ENCODE data around the gene MAN1A1. TPM values are rescaled to one million over a fixed set of nuclear protein-coding genes. Genes with fewer than 3 reads are reported as not detected.

The MAN1A1 gene
- total RNA-seq, 6 experiments from 2014 or later, result 109 to 191 (median 139) TPM

- peaks cover 0 to 48% (median 11%) of the 10 kb centered on the region in 4 donors for H3K36me3 ChIP-seq
- peak in 2 of 4 donors; percentile 17 for ATAC-seq
- TF ChIP-seq CTCF (IDR thresholded peaks at IDR 0.05) (no peak), POLR2A (IDR thresholded peaks at IDR 0.05) (no peak)
Measured at GRCh38 chr6:119196715-119197114, 152.8 kb downstream of the MAN1A1 start.

GRCh38 chr6:119195848-119196247 lies 153.7 kb downstream of the MAN1A1 start:
- ATAC-seq, result no peak
- TF ChIP-seq CTCF (IDR thresholded peaks at IDR 0.05), result no peak
- no peak for TF ChIP-seq POLR2A (IDR thresholded peaks at IDR 0.05)
- Histone ChIP-seq H3K4me1 (no peaks in the 10 kb centered on the region), H3K9me3 (no peaks in the 10 kb centered on the region), H3K36me3 (peaks cover 0 to 52% (median 15%) of the 10 kb centered on the region in 4 donors), H3K4me3 (no peak overlapping the region), H3K27ac (no peak overlapping the region), H3K27me3 (no peaks in the 10 kb centered on the region)
- no peak for DNase-seq
- intact Hi-C loops (cut with DNase I), result no loop called here
- WGBS (ENCODE audit: insufficient coverage, low coverage, low lambda C conversion rate, missing lambda C conversion rate), result 78% methylated on average over 5 of the region's 5 CpGs

More at GRCh38 chr6:119196715-119197114, 152.8 kb downstream of the MAN1A1 start:
- intact Hi-C loops (cut with DNase I), result no loop called here
- H3K9me3 ChIP-seq, result no peaks in the 10 kb centered on the region
- H3K4me1 ChIP-seq, result no peaks in the 10 kb centered on the region
- no peak overlapping the region for H3K4me3 ChIP-seq
- no peak for DNase-seq
- no peaks in the 10 kb centered on the region for H3K27me3 ChIP-seq
- WGBS (ENCODE audit: insufficient coverage, low coverage, low lambda C conversion rate, missing lambda C conversion rate), result 80% methylated on average over 4 of the region's 4 CpGs
- no peak overlapping the region for H3K27ac ChIP-seq

- Histone ChIP-seq H3K4me1 (no peaks in the 10 kb centered on the region), H3K27me3 (no peaks in the 10 kb centered on the region), H3K27ac (no peak overlapping the region), H3K36me3 (peaks cover 0 to 49% (median 15%) of the 10 kb centered on the region in 4 donors), H3K4me3 (no peak overlapping the region), H3K9me3 (no peaks in the 10 kb centered on the region)
- TF ChIP-seq POLR2A (IDR thresholded peaks at IDR 0.05), result no peak
- no peak for TF ChIP-seq CTCF (IDR thresholded peaks at IDR 0.05)
- DNase-seq, result no peak
- ATAC-seq, result no peak
- intact Hi-C loops (cut with DNase I), result no loop called here
- WGBS (ENCODE audit: insufficient coverage, low coverage, low lambda C conversion rate, missing lambda C conversion rate), result 97% methylated on average over 2 of the region's 2 CpGs
Measured at GRCh38 chr6:119195204-119195603, 154.4 kb downstream of the MAN1A1 start.

GRCh38 chr6:119193707-119194106 lies 155.9 kb downstream of the MAN1A1 start:
- Histone ChIP-seq H3K4me3 (no peak overlapping the region), H3K27ac (no peak overlapping the region), H3K9me3 (no peaks in the 10 kb centered on the region), H3K4me1 (no peaks in the 10 kb centered on the region), H3K27me3 (no peaks in the 10 kb centered on the region), H3K36me3 (peaks cover 6 to 51% (median 22%) of the 10 kb centered on the region in 4 donors)
- TF ChIP-seq POLR2A (IDR thresholded peaks at IDR 0.05) (no peak), CTCF (IDR thresholded peaks at IDR 0.05) (no peak)
- DNase-seq, result no peak
- no peak for ATAC-seq
- intact Hi-C loops (cut with DNase I), result no loop called here

GRCh38 chr6:119192200-119192599 lies 157.4 kb downstream of the MAN1A1 start:
- ATAC-seq, result peak in 2 of 4 donors; percentile 32 to 37
- H3K4me1 ChIP-seq, result no peaks in the 10 kb centered on the region
- H3K27ac ChIP-seq, result no peak overlapping the region
- DNase-seq, result no peak
- no peak overlapping the region for H3K4me3 ChIP-seq
- H3K27me3 ChIP-seq, result no peaks in the 10 kb centered on the region
- intact Hi-C loops (cut with DNase I), result no loop called here
- no peak for TF ChIP-seq POLR2A (IDR thresholded peaks at IDR 0.05)
- no peak for TF ChIP-seq CTCF (IDR thresholded peaks at IDR 0.05)
- H3K9me3 ChIP-seq, result no peaks in the 10 kb centered on the region
- H3K36me3 ChIP-seq, result peaks cover 6 to 63% (median 31%) of the 10 kb centered on the region in 4 donors
- WGBS (ENCODE audit: insufficient coverage, low coverage, low lambda C conversion rate, missing lambda C conversion rate), result 77% methylated on average over 3 of the region's 3 CpGs

Data from right lobe of liver (tissue), 6 donors.